Activated CD4-positive, alpha-beta T cell treated with anti-CD3 and anti-CD28 coated beads for 48 hours (primary cell): ENCODE results near the gene SPATS2.
"Not testable (repeated sequence)": the region's sequence is repeated elsewhere in the genome, so short reads cannot be mapped to it uniquely, and the experiment has no call there.

Experiments used
- DNase-seq: peaks from one replicate; pipeline ENCODE4 v3.0.0-alpha.2; 2020

The SPATS2 gene

DNA sequence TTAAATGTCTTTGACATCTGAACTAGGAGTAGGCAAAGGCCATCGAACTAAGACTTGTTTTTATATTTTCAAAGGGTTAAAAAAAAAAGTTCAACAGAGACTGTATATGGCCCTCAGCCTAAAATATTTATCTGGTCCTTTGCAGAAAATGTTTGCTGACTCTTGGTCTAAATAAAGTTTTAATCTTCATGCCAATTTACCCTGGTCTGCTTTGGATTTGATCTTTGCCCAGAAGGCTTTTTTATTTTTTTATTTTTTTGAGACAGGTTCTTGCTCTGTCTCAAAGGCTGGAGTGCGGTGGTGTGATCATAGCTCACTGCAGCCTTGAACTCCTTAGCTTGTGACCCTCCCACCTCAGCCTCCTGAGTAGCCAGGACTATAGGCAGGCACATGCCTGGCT lies 47.1 kb downstream of the SPATS2 start:
- DNase-seq: no peak

DNA sequence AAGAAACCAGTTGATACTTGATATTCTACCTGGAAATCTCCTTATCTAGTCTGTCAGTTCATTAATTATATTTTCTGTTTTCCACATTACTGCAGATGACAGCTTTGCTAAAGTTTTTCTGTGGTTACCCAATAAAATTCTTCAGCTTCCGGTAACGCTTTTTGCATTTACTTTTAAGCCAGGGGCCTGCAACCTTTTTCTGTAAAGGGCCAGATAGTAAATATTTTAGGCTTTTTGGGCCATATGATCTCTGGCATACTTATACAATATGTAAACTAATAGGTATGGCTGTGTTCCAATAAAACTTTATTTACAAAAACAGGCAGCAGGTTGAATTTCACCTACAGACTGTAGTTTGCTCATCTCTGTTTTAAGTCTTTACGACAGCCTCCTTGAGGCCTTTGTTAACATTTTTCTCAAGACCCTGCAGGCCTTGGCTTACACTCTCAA lies 48.3 kb downstream of the SPATS2 start:
- no peak for DNase-seq

DNA sequence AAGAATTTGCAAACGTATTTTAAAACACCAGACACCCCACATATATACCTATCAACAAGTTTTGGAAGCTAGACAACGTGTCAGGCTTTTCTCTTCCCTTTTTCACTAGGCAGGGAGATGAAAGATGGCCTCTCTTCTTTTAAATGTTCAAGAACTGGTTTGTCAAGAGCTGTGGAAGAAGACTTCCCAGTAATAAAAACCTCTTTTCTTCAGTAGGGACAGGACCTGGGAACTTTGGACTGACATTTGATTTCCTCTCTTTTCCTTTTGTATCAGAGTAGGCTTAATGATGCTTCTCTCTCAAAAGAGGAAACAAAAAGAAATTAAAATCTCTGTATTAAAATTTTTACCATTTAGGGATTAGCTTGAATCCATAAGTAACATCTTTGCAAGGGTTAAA lies 49.6 kb downstream of the SPATS2 start:
- no peak for DNase-seq

DNA sequence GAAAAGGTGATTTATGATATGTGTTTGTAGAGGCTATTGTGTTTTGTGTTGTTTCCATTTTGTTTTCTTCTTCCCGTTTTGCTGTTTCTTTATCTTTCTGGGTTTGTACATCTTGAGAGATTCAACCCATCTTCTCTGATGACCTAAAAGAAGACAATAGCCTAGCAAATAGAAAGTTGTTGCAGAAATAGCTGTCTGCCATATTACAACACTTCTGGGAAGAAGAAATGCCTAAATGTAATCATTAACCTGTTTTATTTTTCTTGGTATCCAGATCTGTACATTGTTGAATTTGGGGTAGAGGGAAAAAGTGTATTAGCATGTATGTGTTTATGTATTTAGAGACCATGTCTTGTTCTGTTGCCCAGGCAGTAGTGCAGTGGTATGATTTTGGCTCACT lies 50.3 kb downstream of the SPATS2 start:
- DNase-seq: no peak

DNA sequence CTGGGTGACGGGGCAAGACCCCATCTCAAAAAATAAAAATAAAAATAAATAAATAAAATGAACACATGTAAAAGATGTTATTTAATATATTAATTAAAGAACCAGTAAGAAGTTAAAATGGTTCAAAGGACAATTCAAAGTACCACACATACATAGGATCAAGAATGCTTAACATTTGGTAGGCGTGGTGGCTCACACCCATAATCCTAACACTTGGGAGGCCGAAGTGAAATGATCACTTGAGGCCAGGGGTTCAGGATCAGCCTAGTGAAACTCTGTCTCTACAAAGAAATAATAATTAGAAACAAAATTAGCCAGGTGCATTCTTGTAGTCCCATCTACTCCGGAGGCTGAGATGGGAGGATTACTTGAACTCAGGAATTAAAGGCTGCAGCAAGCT lies 53.3 kb downstream of the SPATS2 start:
- DNase-seq: no peak

DNA sequence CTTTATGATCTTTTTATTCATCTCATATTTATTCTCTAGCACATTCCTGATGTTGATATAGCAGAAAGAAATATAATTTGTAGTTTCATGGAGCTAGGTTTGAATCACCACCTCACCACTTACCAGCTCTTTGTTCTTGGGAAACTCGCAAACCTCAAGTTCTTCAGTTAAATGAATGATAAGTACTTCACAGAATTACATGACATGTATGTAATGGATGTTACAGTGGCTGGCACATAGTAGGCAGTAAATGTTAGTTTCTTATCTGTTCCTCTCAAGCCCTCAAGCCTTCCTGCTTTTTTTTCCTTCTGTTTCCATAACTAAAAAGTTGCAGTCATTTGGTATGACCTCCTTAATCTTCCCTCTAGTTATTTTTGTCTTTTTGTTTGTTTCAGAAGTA lies 54.9 kb downstream of the SPATS2 start:
- no peak for DNase-seq

DNA sequence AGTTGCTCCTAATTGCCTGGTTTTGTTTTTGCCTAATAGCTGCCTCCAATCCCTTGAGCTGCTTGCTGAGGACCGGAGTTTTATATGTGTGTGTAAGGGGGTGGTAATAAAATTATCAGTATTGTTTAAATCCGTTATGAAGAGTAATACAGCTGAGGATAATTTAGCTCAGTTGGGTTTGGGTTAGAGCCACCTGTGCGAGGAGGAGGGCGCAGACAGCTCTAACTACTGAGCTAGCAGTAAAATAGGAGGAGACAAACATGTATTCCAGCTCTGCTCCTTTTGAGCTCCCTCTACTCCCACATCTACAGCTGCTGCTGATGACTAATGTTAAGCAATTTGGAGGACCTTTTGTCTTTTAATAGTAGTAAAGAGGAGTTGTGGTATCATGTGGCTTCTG lies 61.5 kb downstream of the SPATS2 start:
- no peak for DNase-seq

DNA sequence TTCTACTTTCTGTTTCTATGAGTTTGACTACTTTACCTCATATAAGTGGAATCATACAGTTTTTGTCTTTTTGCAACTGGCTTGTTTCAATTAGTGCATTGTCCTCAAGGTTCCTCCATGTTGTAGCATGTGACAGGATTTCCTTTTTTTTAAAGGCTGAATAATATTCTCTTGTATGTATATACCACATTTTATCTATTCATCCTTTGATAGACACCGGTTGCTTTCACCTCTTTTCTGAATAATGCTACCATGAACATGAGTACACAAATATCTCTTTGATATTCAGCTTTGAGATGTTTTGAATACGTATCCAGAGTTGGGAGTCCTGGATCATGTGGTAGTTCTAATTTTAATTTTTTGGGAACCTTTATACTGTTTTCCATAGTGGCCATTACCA lies 65.4 kb downstream of the SPATS2 start:
- DNase-seq: no peak

DNA sequence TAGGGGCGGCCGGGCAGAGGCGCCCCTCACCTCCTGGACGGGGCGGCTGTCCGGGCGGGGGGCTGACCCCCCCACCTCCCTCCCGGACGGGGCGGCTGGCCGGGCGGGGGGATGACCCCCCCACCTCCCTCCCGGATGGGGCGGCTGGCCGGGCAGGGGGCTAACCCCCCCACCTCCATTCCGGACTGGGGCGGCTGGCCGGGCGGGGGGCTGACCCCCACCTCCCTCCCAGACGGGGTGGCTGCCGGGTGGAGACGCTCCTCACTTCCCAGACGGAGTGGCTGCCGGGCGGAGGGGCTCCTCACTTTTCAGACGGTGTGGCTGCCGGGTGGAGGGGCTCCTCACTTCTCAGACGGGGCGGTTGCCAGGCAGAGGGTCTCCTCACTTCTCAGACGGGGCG lies 69.5 kb downstream of the SPATS2 start:
- DNase-seq: not testable (repeated sequence)

DNA sequence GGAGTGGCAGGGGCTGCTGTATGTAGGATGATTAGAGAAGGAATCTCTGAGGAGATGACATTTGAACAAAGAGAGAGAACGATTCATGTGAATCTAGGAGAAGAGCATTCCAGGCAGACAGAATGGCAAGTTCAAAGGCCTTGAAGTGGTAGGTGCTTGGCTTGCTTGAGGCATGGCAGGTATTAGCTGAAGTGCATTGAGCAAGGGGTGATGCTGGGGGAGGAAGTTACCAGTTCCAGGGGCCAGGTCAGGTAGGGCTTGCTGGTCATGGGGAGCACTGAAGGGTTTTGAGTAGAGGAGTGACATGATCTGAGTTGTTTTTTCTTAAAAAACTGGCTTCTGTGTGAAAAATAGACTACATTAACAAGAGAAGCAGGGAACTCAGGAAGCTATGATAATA lies 71.8 kb downstream of the SPATS2 start:
- DNase-seq: no peak

DNA sequence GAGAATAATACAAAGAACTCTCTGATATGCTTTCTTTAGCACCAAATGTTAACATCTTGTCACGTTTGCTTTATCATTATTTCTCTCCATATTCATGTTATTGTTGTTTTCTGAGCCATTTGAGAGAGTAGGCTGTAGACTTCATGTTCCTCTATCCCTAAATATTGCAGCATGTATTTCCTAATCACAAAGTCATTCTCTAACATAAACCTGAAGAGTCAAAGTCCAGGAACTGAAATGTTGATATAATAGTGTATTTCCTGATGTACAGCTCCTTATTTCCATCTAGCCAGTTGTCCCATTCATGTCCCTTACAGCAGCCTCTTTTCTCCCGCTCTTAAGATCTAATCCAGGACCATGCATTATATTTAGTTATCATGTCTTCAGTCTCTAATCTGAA lies 72.8 kb downstream of the SPATS2 start:
- DNase-seq: no peak

DNA sequence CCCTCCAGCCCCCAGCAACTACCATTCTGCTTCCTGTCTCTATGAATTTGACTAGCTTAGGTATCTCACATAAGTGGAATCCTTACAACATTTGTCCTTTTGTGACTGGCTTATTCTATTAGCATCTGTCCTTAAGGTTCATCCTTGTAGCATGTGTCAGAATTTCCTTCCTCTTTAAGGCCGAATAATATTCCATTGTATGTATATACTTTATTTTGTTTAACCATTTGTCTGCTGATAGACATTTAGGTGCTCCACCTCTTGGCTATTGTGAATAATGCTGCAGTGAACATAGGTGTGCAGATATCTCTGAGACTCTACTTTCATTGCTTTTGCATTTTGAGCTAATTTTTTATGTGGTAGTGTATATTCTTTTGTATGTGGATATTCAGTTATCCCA lies 75.7 kb downstream of the SPATS2 start:
- no peak for DNase-seq

DNA sequence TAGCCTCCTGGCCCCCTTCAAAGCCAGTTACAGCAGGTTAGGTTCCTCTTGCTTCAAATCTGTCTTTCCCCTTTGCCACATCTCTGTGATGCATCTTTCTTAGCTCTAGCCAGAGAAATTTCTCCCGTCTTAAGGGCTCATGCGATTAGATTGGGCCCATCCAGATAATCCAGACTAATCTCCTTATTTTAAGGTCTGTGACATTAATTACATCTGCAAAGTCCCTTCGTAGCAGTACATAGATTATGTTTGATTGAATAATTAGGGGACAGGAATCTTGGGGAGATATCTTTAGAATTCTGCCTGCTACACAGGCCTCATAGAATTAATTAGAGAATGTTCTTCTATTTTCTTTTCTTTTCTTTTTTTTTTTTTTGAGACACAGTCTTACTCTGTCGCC lies 79.3 kb downstream of the SPATS2 start:
- no peak for DNase-seq

DNA sequence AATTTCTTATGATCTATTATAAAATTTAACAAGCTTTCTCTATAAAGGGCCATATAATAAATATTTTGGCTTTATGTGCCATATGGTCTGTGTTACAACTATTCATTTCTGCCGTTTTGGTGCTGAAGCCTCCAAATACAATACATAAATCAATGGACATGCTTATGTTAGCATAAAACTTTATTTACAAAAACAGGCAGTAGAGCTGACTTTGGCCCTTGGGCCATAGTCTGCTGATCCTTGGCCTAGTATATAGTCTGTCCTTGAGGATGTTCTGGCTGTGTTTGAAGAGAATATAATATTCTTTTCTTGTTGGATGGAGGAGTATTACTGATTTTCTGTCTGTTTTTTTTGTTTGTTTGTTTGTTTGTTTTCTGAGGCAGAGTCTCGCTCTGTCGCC lies 81.6 kb downstream of the SPATS2 start:
- no peak for DNase-seq

DNA sequence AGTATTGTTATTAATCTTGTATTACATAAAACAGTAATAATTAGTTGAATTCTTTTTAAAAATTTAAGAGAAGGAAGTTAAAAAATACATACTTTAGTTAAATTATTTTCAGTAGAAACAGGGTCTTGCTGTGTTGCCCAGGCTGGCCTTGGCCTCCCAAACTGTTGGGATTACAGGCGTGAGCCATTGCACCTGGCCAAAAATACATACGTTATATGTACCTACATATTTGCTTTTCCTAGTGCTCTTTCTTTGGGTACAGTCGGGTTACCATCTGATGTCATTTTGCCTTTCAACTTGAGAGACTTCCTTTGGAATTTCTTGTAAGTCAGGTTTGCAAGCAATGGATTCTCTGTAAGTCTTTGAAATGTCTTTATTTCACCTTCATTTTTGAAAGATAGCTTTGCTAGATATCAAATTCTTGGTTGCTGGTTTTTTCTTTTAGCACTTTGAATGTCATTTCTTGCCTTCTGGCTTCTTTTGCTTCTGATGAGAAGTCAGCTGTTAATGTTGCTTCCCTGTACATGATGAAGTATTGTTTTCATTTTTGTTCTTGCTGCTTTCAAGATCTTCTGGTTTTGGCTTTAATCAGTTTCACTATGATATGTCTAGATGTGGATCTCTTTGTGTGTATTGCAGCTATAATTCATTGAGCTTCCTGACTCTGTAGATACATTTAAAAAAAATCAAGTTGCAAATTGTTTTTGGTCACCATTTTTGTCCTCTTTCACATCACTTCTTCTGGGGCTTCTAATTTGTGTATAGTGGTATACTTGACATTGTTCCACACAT lies 84.4 kb downstream of the SPATS2 start:
- no peak for DNase-seq

DNA sequence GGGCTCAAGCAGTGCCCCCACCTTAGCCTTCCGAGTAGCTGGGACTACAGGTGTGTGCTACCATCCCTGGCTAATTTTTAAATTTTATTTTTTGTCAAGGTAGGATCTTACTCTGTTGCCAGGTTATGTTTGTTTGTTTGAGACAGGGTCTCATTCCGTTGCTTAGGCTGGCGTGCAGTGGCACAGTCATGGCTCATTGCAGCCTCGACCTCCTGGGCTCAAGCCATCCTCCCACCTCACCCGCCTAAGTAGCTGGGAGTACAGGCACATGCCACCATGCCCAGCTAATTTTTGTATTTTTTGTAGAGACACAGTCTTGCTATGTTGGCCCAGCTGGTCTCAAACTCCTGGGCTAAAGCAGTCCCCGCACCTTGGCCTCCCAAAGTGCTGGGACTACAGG lies 88.2 kb downstream of the SPATS2 start:
- no peak for DNase-seq

DNA sequence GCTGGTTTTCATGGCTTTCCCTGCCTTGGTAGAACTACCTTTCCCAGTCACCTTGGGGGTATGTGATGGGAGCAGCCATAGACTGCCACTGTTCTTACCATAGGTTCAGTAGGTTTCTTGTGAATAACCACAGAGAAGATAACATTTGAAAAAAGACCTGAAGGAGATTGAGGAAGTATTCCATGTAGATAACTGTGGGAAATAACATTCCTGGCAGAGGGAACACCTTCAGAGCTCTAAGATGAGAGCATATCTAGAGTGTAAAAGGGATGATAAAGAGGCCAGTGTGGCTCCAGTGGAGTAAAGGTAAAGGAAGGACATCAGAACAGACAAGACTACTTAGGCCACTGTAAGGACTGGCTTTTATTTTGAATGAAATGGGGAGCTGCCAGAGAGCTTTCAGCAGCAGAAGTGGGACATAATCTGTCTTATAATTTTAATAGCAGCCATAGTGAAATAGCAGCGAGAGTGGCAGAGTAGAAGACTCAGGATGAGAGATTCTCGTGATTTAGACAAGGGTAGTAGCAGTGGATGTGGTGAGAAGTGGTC lies 88.9 kb downstream of the SPATS2 start:
- DNase-seq: no peak

DNA sequence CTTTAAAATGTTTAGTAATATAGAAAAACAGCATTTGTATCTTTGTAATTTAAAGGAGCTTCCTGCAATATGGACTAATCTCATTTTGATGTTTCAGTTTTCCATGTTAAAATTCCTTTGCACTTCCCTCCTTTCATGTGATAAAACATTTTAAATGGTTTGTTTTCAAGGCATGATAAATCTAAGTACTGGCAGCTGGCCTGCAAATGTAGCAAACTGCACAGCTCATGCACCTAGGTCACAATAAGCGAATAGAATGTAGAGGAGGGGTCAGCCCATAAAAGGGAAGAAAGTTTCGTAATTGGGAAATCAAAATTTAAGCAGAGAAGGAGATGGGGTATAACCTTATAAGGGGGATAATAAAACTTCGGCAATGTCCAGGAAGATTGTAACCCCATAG lies 91.6 kb downstream of the SPATS2 start:
- DNase-seq: no peak

DNA sequence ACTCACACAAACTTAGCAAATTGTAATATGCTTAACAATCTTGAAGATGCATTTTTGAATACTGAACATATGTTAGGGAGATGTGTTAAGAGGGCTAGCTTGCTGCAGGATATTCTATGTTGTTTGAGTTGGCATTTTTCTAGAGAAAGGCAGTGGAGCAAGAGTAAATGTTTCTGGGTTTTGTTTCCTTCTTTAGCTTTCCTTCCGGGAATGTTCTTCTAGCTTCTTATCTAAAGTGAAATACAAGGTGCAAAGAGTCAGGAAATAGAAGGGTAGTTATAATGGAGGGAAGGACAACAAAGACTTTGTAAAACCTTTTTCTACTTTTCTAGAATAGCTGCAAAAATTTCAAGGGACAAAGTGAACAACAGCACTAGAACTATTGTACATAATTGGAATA lies 94.0 kb downstream of the SPATS2 start:
- no peak for DNase-seq

DNA sequence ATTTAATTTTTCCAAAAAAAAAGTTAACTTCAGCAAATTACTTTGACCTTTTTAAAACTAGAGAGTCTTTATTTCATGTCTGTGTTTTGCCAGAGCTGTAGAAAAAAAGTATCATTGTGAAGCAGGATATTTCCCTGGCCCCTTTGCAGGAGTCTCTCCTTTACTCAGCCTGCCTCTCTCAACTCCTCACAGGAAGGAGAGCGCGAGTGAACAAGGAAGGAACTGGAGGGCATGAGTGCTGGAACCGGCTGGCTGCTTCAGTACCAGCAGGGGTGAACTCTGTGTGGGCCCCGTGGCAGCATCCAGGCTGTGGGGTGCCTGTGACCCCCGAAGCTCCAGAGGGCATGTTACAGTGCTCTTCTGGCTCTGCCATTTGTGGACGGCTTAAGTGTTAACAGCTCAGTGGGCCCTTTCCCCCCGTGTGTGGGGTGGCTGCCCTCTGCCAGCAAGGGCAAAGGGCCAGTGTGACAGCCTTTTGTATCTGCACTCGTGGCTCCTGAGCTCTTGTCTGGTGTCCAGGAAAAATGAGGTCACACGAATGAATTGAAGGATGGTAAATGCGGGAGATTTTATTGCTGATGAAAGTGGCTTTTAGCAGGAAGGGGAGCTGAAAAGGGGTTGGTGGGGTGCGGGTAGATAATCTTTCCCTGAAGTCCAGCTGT lies 95.0 kb downstream of the SPATS2 start:
- no peak for DNase-seq

DNA sequence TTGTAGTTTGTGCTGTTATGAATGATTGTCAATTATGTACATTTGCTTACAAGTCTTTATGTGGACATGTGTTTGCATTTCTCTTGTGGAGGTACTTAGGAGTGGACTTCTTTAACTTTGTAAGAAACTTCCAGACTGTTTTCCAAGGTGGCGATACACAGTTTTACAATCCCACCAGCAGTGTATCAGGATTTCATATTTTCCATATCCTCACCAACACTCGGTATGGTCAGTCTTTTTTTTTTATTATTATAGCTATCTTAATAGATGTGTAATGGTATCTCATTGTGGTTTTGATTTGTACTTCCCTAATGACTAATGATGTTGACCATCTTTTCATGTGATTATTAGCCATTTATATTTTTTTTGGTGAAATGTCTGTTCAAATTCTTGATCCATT lies 97.9 kb downstream of the SPATS2 start:
- DNase-seq: no peak

DNA sequence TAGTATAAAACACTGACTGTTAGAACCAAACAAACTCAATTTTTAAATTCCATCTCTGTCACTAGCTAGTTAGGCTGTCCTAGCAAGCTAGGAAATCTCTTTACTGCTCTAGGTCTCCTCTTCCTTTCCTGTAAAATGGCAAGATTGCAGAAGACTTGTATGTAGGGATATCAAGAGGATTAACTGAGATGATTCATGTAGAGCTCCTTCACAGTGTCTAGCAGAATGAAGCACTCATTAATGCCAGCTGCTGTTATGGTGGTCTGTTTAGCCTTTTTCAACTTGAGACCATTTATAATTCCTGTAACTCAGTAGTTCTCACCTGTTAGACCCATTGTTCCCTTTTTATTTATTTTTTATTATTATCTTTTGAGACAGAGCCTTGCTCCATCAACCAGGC lies 103.7 kb downstream of the SPATS2 start:
- no peak for DNase-seq

DNA sequence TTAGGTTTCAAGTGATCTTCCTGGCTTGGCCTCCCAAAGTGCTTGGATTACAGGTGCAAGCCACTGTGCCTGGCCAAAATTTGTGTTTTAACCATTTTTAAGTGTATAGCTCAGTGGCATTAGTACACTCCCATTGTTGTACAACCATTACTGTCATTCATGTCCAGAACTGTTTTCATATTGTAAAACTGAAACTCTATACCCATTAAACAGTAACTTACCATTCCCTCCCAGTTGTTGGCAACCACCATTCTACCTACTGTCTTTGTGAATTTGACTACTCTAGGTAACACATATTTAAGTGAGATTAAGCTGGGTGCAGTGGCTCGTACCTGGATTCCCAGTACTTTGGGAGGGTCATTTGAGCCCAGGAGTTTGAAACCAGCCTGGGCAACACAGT lies 104.3 kb downstream of the SPATS2 start:
- DNase-seq: no peak

DNA sequence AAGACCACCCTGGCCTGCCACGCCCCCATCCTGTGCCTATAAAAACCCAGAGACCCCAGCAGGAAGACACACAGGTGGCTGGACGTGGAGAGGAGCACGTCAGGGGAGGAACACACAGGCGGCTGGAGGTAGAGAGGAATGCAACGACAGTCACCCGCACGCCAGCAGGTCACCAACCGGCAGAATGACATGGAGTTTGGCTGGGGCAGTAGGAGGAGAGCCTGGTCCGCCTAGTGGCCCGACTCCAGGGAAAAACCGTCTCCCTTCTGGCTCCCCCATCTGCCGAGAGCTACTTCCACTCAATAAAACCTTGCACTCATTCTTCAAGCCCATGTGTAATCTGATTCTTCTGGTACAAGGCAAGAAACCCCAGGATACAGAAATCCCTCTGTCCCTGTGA lies 108.8 kb downstream of the SPATS2 start:
- no peak for DNase-seq
